ENCODE results near the gene DDX51.
"Not testable (repeated sequence)": the region's sequence is repeated elsewhere in the genome, so short reads cannot be mapped to it uniquely, and the experiment has no call there.

DDX51 gene

DNA sequence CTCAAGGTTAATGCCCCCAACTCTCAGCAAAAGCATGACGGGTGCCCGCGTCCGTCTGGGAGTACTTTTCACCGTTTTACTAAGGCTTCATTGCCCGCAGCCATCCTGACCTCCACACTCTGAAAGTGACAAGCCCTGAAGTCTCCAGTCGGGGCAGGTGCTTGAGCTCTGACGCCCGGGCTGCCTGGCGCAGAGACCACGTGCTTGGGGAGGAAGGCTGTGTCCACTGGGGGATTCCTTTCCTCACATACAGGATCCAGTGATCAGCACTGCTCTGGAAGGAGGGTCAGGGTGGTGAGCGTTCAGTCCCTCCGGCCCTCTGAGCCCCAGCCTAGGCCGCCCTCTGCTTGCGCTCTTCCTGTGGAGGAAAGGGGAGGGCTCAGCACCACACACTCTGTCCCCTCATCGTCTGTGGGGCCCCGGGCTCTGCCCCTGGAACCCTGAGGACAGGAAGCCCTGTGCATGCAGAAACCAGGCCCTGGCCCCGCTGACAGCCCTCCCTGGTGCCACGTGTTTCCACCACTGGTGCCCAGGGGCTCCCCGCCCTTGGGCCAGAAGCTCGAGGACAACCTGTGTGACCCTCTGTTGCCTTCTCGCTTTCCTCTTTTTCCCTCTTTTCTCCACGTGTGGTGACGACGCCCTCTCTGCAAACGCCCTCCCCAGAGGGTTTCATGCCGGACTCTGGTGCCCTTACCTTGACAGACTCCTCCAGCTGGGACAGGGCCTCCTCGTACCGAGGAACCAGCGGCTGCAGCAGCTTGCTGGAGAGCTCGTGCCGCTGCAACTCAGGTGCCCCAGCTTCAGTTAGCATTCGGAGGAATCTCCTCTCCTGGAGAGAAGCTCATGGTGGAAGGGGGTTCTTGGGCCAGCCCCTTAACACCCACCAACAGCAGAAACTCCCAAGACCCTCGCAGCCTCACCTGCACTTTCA is 4.9 kb downstream of the DDX51 start:
- DNase-seq, result no peak

DNA sequence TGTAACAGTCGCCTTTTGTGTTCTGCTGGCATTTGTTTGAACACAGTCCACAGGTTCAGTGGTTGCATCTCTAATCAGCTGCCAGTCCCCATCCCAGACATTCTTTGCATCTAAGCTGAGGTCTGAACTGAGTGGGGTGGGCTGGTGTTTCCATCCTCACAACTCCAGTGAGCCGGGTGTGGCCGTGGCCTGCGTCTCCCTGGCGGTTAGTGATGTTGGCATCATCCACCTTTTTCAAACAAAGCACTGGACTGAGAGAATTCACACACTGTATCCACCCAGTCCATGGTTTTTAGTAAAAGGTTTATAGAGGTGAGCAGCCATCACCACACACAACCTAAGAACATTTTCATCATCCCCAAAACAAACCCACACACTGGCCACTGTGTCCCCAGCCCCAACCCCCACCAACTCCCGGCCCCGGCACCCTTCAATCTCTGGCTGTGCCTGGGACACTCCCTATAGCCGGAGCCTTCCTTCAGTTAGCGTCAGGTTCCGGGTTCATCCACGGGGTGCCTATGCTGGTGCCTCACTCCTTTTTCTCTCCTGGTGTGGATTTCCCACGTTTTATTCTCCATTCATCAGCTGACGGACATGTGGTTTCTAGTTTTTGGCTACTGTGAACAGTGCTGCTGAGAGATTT is 6.5 kb downstream of the DDX51 start:
- DNase-seq, result no peak

DNA sequence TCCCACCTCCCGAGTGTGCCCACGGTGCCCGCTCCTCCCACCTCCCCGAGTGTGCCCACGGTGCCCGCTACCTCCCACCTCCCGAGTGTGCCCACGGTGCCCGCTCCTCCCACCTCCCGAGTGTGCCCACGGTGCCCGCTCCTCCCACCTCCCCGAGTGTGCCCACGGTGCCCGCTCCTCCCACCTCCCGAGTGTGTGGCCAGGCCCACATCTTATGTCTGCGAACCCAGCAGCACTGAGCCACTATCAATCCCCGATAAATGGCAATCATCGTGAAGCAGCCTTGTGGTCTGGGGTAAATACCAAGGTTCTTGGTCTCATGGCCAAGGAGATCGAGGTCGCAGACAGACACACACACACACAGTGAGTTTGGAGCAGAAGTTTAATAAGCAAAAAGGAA is 7.9 kb downstream of the DDX51 start:
- not testable (repeated sequence) for DNase-seq

DNA sequence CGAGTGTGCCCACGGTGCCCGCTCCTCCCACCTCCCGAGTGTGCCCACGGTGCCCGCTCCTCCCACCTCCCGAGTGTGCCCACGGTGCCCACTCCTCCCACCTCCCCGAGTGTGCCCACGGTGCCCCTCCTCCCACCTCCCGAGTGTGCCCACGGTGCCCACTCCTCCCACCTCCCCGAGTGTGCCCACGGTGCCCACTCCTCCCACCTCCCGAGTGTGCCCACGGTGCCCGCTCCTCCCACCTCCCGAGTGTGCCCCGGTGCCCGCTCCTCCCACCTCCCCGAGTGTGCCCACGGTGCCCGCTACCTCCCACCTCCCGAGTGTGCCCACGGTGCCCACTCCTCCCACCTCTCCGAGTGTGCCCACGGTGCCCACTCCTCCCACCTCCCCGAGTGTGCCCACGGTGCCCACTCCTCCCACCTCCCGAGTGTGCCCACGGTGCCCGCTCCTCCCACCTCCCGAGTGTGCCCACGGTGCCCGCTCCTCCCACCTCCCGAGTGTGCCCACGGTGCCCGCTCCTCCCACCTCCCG is 9.4 kb downstream of the DDX51 start:
- not testable (repeated sequence) for DNase-seq

DNA sequence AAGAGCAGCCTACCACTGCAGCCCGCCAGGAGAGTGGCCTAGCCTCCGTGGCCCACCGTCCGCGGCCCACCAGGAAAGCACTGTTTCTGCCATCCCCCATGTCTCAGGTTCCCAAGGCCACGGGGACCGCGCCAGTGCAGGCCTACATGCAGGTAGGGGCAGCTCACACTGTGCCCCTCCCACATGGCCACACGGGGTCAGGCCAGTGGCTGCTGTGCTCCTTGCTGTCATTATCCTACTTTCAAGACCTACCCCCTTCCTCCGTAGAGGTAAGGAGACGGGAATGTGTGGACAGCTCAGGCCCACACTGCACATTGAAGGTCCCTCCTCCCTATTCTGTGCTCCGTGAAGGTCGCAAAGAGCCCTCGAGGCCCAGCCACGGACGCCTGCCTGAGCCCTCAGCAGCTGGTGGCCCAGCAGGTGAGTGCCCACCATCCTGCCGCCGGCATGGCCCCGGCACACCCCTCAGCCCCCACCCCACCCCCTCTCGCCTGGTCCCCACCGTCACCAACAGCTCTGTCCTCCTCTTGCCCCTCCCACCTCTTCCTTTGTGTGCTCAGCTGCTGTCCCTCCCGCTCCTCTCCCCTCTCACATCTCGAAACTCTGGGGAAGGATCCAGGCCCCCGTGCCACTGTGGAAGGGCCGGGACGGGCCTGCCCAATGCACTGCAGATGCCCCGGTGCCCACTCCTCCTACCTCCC is 10.0 kb downstream of the DDX51 start:
- DNase-seq, result peak; percentile 87 to 92

DNA sequence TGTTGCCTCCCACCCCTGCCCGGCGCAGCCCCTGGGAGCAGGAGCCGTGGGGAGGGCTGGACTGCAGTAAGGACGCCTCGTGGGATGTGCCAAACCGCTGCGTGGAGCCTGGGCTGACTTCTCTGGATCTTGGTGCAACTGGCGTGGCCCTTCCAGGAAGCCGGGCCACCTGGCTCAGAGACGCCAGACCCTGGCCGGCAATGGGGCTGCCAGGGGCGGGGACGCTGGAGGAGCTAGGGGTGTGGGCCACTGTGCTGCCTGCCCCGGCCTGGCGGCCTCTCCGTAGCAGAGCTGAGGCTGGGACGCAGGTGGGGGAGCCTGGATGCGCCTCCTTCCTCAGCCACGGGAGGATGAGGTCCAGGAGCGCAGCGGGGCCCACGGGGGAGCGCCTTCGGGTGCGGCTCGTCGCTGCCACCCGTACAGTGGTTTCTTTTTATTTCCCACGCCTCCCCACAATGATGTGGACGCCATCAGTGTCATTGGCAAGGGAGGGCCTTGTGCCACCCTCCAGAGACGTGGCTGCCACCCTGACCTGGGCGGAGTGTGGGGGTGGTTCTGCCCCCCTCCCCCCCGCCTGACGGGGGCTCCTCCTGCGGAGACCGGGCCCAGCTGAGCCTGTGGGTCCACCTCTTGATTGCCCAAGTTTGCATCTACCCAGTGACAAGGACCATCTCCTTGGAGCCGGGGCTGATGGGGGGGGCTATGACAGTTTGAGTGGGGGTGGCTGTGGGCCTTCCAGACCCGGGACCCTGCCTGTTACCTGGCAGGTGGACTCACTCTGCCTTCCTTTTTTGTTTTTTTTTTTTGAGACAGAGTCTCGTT is 11.3 kb downstream of the DDX51 start:
- DNase-seq, result no peak

DNA sequence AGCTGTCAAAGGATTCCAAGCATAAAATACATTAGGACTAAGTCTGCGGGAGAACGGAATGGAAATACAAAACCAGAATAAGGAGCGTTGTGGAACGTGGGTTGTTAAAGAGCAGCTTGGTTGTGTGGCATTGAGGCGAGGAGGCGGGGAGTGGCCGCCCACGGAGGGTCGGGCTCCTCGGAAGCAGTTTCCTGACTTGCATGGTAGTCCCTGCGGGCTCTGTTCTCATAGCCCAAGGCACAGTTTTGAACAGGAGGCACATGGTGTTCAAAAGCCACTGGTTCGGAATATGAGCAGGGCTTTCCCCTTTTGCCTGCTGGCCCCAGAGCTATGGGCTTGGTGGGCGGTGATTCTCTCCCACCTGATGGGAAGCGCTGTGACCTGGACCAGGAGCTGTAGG is 12.2 kb downstream of the DDX51 start:
- DNase-seq, result no peak

DNA sequence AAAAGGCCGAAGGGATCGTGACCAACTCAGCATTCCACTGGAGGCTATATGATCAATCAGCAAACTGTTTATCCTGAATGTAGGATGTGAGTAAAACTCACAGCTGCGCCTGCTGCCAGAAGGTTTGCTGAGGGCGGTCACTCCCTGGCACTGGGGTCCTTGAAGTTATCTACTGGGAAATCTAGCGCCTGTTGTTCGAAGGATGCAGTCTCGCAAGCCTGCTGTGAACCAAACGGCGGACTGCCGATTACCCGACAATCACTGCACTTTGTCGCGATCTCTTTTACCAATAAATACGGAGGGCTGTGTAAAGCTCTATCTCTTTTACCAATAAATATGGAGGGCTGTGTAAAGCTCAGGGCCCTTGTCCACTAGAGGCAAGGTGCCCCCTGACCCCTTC is 12.9 kb downstream of the DDX51 start:
- no peak for DNase-seq

DNA sequence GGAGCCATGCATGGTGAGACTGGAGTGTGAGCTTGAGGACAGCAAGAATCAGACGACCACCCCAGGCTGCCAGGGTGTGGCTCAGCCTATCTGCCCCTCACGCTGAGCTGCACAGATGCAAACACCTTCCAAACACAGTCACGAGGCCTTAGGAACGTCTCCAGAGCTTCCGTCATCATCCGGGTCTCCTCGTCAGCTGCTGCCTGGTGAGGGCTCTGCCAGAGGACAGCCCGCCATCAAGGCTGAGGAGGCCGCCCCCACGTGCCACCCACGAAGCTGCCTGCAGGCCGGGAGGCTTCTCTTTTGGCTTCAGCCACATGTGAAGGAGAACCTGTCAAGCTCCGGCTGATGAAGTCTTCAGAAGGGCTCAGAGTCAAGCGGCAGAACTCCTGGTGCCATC is 13.4 kb downstream of the DDX51 start:
- no peak for DNase-seq

DNA sequence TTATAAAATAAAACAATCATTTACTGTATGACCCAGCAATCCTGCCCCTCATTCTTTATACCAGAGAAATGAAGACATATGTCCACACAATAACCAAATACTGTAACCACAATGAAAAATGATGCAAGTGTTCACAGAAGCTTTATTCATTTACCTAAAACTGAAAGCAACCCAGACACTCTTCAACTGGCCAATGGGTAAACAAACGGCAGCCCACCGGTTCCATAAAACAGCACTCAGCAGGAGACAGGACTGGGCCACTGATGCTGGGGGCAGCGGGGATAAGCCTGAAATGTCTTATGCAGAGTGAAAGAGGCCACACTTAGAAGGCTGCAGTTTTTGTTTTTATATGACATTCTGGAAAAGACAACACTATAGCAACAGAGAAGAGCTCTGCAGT is 15.1 kb downstream of the DDX51 start:
- DNase-seq, result no peak

DNA sequence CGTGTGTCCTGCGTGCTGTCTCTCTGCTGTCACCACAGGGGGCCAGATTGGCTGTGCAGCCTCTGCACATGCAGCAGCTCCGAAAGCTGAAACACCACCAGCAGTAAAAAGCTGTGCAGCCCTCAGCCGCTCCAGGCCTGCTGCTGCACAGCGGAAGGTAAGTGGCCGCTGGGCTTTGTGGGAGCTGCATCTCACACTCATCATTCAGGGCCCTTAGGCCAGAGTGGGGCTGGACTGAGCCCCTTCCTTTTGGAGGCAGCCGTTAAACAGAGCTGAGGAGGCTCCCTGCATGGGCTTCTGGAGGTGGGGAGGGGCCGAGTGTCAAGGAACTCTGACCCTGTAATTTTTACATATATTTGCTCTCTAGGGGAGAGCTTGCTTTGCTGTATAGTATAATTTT is 17.1 kb downstream of the DDX51 start:
- DNase-seq, result no peak

DNA sequence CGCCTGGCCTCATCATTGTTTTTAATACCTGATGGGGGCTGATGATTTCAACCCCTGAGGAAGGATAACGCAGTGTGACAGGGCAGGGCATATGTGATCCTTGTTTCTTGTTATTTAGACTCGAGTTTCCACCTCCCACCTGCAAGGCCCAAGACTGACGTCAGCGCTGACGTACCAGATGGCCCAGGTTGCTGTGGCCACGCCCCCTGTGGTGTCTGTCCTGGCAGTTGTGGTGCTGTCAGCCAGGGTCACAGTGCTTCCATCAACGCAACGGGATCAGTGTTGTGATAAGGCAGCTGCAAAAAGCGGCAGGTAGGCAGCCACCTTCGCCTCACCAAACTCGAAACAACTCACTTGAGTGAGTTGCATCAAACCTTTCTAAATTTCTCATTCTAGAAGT is 18.4 kb downstream of the DDX51 start:
- DNase-seq, result no peak

DNA sequence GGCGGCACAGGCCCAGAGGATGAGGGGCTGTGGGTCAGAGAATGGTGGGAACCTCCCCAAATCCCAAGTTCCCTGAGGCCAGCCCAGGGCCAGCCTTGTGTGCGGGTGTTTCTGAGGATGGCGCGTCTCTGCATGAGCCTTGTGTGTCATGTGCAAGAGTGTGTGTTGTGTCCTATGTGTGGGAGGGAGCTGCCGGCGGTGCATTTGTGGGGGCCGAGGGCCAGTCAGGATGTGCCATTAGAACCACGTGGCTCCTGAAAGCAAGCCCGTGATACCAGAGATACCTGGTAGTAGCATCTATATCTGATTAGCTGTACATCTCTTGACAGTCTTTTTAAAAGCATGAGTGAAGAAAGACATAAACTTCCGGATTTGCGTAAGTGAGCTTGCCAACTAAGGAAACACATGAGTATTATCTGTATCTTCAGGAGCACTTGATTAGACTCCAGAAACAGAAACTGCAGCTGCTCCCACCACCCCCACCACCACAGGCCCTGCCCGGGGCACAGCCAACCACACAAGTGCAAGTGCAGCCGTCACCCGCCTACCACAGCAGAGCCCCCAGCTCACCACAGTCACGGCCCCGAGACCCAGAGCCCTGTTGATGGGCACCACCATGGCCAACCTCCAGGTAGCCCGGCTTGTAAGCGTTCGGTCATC is 19.2 kb downstream of the DDX51 start:
- no peak for DNase-seq

DNA sequence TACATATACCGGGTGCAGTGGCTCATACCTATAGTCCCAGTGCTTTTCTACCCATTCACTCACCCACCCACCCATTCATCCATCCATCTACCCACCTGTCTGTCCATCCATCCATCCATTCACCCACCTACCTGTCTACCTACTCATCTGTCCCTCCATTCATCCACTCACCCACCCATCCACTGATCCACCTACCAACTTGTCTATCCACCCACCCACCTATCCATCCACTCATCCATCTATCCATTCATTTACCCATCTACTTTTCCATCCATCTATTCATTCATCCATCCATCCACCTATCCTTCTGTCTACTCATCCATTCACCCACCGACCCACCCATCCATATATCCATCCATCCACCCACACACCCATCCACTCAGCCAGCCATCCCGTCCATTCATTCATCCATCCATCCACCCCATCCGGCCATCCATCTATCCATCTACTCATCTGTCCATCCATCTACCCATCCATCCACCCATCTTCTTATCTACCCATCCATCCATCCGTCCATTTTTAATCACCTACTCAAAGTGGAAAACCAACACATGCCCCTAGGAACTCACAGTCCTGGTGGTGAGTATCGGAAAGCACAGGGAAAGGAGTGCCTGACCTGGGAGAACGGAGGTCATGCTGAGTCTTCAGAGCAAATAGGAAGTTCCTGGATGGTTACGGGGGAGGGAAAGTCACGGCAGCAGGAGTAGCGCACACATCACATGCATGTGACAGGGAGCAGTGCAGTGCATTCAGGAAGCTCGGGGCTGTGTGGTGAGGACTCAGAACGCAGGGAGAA is 20.0 kb downstream of the DDX51 start:
- DNase-seq, result no peak

DNA sequence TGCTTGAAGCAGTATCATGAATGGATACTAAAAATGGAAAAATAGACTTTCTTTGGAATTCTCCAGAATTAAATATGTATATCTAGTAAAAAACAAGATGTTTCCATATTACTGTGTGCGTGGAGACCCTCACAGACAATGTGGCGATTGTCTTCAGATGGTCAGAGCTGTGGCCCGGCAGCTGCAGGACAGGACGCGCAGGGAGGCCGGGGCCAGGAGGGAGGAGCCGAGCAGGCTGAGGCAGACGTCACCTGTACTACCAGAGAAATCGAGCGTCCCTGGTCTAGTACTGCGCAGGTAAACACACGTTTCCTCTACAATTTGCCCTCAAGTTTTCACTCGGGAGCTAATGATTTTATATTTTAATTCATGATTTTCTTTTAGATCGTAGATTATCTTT is 22.8 kb downstream of the DDX51 start:
- DNase-seq, result no peak

DNA sequence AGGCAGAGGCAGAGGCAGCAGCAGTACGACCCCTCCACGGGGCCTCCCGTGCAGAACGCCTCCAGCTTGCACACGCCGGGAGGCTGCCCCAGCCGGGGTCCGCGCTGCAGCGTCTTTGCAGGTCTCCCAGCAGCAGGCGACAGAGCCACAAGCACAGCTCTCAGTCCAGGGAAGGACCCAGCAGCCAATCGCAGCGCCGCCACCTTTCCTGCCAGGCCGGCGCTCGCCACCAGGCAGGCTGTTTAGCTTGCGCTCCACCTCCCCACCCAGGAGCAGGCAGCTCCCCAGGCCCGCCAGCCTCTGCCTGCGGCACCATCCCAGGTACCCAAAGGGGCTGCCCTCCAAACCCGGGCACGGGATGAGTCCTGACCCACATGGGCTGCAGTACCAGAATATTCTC is 25.2 kb downstream of the DDX51 start:
- DNase-seq, result no peak

DNA sequence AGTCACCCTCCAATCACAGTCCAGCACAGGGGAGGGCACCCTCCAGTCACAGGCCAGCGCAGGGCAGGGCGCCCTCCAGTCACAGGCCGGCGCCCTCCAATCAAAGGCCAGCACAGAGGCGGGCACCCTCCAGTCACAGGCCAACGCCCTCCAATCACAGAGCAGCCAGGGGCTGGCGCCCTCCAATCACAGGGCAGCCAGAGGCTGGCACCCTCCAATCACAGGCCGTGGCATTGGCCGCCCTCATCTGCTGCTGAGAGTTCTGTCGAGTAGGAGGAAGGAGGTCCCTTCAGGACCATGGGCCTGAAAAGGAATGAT is 26.6 kb downstream of the DDX51 start:
- no peak for DNase-seq

DNA sequence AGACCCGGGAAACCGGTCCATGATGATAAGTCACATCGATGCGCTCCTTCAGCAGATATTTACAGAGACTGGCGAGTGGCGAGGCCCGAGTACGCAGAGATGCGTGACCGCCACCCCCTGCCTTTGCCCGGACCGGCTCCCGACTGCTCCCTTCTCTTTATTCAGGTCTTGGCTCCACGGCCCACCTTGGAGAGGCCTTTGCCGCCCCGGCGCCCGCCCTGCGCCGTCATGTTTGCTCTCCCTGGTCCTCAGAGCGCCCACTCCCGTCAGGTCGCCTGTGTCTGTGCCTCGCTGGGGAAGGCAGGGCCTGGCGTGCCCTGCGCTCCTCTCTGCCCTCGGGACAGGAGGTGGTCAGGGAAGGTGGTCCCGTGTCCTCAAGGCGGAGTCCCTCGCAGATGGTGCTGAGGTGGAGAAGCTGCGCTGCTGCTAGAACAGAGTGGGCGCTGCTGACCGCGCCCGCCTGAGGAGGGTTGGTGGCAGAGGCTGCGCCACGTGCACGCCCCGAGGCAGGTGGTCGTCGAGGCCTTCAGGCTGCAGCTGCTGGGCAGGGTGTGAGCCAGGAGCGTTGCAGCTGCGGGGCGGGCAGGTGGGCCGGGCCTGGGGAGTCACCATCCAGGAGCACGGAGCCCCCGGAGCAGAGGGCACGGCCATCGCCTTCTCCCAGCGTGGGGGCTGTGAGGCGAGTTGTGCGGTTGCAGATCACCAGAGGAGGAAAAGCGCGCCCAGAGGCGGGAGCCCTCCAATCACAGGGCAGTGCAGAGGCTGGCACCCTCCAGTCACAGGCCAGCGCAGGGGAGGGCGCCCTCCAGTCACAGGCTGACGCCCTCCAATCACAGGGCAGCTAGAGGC is 27.2 kb downstream of the DDX51 start:
- no peak for DNase-seq

DNA sequence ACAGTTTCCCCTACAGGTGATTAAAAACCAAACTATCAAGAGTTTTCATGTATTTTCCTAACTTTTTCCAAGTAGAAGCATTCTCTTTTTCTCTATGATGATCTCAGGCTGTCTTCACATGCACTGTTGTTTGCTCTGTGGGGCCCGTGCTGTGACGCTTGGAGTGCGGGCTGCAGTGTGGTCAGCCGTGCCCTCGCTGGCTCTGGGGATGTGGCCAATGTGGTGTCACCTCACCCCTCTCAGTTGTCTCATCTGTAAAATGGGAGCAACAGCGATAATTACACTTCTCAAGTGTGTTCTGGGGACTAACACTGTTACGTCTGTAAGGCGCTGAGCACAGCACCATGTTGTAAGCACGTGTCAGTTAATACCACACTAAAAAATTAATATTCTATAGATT is 28.6 kb downstream of the DDX51 start:
- DNase-seq, result no peak

DNA sequence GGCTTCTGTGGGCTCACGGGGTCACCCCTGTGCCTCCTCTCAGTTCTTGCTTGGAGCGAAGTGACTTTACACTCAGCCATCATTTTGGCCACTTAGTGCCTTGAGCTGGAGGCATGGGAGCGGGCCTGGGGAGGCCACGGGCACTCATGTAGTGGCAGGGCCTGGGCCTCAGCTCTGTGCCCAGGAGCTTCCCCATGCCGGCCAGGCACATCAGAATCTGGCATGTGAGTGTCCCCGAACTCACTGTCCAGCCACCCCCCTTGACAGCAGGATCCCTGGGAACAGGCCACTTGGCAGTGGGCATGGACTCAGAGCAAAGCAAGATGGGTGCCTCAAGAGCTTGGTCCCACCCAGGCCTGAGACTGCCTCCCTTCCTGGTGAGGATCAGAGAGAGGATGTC is 29.5 kb downstream of the DDX51 start:
- no peak for DNase-seq
